Mucosa of stomach (tissue), 1 donor: ENCODE measurements around the gene TP53I13.

ENCODE experiments used
- H3K27me3 ChIP-seq: one replicate; pipeline ENCODE4 v1.7.0; 2013; ENCODE audit warnings: mild to moderate bottlenecking, low read length; ENCODE audit not compliant: control insufficient read depth, insufficient read depth
- H3K36me3 ChIP-seq: one replicate; pipeline ENCODE4 v1.7.0; 2013; ENCODE audit warnings: low read length; ENCODE audit not compliant: control insufficient read depth, insufficient read depth
- H3K4me1 ChIP-seq: one replicate; pipeline ENCODE4 v1.7.0; 2013; ENCODE audit warnings: mild to moderate bottlenecking, low read length; ENCODE audit not compliant: control insufficient read depth, insufficient read depth
- H3K4me3 ChIP-seq: one replicate; pipeline ENCODE4 v1.7.0; 2013; ENCODE audit warnings: low read length
- H3K9ac ChIP-seq: one replicate; pipeline ENCODE4 v1.7.0; 2013; ENCODE audit warnings: mild to moderate bottlenecking, low read length, moderate library complexity
- H3K9me3 ChIP-seq: one replicate; pipeline ENCODE4 v1.7.0; 2013; ENCODE audit warnings: mild to moderate bottlenecking, low read length, moderate library complexity; ENCODE audit not compliant: control insufficient read depth
- donor health status: Pancreatic carcinoma.

Gene TP53I13

DNA sequence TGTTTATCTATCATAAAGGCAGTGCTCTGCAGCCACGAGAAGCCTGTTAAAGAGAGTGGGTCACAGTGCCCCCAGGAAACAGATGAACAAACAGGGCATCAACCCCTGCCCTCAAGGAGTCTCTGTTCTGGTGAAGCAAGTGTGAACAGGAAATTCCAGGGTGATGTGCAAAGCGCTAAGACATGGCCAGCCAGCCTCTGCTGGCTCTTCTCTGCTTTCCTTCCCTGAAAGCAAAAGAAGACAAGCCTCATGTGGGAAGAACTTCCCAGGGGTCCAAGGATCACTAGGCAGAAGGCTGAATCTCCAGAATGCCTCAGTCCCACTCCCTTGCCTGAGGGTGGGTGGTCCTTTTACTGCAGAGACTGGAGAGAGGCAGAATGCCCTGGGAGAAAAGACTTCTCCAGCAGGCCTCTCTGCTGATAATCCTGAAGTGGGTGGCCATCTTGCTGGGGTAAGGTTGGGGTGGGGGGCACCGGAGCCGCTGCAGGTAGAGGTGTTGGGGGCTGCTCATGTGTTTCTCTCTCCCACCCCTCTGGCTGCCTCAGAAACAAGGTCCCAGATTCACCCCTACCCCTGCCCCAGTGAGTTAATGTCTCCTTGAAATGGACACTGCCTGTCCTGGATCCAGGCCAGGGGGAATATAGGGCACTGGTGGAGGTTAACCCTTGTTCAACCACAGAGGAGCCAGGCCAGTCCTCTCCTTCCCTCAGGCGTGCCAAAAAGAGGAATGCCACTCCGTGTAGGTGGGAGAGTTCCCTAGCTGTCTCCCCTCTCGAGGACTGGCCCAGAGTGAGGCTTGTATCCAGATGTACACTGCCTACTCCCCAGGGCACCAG lies 26.8 kb downstream of the TP53I13 start:
- H3K4me3 ChIP-seq, result no peak overlapping the region
- H3K9ac ChIP-seq, result no peak overlapping the region
- no peaks in the 10 kb centered on the region for H3K36me3 ChIP-seq
- H3K4me1 ChIP-seq, result peaks cover 31% of the 10 kb centered on the region
- H3K27me3 ChIP-seq, result no peaks in the 10 kb centered on the region
- no peaks in the 10 kb centered on the region for H3K9me3 ChIP-seq

- H3K4me1 ChIP-seq, result peaks cover 23% of the 10 kb centered on the region
- no peaks in the 10 kb centered on the region for H3K9me3 ChIP-seq
- no peaks in the 10 kb centered on the region for H3K27me3 ChIP-seq
- no peak overlapping the region for H3K9ac ChIP-seq
- H3K36me3 ChIP-seq, result no peaks in the 10 kb centered on the region
- H3K4me3 ChIP-seq, result no peak overlapping the region
These were observed 27.7 kb downstream of the TP53I13 start for GRCh38 chr17:29595943-29596774.

DNA sequence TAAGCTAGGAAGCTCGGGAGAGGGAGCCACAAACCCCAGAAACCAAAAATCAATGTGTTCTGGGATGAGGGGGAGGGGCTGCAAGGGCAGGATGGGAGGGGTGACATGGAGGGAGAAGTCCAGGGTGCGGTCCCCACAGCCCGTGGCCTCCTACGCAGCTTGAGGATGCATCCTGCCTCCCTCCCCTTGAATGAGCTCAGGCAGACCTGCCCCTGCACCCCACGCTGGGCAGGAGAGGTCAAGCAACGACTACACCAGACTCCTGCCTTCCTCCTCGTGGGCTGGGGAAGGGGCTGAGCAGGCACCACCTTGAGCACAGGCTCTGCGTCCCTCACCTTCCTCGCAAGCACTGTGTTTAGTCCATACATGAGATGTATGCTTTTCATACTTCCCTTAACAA lies 28.3 kb downstream of the TP53I13 start:
- H3K4me3 ChIP-seq, result no peak overlapping the region
- no peak overlapping the region for H3K9ac ChIP-seq
- no peaks in the 10 kb centered on the region for H3K27me3 ChIP-seq
- H3K9me3 ChIP-seq, result no peaks in the 10 kb centered on the region
- peaks cover 17% of the 10 kb centered on the region for H3K4me1 ChIP-seq
- no peaks in the 10 kb centered on the region for H3K36me3 ChIP-seq

GRCh38 chr17:29597361-29598172 lies 29.1 kb downstream of the TP53I13 start:
- no peaks in the 10 kb centered on the region for H3K9me3 ChIP-seq
- peaks cover 9% of the 10 kb centered on the region for H3K4me1 ChIP-seq
- H3K36me3 ChIP-seq, result no peaks in the 10 kb centered on the region
- no peaks in the 10 kb centered on the region for H3K27me3 ChIP-seq
- no peak overlapping the region for H3K9ac ChIP-seq
- H3K4me3 ChIP-seq, result no peak overlapping the region

DNA sequence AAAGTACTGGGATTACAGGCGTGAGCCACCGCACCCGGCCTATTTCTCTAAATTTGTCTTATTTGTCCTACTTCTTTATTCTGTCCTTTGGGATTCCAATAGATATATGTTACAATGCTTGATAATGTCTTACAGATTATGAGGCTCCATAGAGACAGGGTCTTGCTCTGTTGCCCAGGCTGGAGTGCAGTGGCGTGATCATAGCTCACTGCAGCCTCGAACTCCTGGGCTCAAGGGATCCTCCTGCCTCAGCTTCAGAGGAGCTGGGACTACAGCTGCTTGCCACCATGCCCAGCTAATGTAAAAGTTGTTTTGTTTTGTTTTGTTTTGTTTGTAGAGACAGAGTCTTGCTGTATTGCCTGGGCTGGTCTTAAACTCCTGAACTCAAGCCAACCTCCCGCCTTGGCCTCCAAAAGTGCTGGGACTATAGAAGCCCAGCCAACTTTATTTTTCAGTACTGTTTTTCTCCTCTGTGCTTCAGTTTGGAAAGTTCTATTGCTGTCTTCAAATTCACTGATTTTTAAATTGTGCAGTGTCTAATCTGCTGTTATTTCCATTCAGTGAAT lies 34.7 kb downstream of the TP53I13 start:
- no peak overlapping the region for H3K9ac ChIP-seq
- no peaks in the 10 kb centered on the region for H3K36me3 ChIP-seq
- H3K4me1 ChIP-seq, result no peaks in the 10 kb centered on the region
- H3K27me3 ChIP-seq, result no peaks in the 10 kb centered on the region
- no peaks in the 10 kb centered on the region for H3K9me3 ChIP-seq
- H3K4me3 ChIP-seq, result no peak overlapping the region

- Histone ChIP-seq H3K27me3 (no peaks in the 10 kb centered on the region), H3K9ac (no peak overlapping the region), H3K9me3 (no peaks in the 10 kb centered on the region), H3K36me3 (no peaks in the 10 kb centered on the region), H3K4me3 (no peak overlapping the region), H3K4me1 (no peaks in the 10 kb centered on the region)
These were observed 39.2 kb downstream of the TP53I13 start for GRCh38 chr17:29607557-29608195.

DNA sequence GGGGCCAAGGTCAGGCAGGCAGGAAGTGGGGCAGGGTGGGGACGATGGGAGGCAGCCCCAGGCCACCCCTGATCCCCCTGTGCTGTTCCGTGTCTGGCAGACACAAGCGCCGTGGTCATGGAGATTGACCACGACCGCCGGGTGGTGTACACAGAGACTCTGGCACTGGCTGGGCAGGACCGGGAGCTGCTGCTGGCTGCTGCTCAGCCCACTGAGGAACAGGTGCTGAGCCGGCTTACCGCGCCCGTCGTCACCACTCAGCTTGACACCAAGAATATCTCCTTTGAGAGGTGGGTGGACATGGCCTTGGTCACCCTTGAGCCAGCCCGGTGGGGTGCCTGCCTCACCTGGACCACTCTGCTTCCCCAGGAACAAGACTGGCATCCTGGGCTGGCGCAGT lies 40.5 kb downstream of the TP53I13 start:
- peaks cover 4% of the 10 kb centered on the region for H3K27me3 ChIP-seq
- H3K9ac ChIP-seq, result no peak overlapping the region
- no peaks in the 10 kb centered on the region for H3K36me3 ChIP-seq
- no peaks in the 10 kb centered on the region for H3K9me3 ChIP-seq
- no peak overlapping the region for H3K4me3 ChIP-seq
- H3K4me1 ChIP-seq, result peaks cover 12% of the 10 kb centered on the region

DNA sequence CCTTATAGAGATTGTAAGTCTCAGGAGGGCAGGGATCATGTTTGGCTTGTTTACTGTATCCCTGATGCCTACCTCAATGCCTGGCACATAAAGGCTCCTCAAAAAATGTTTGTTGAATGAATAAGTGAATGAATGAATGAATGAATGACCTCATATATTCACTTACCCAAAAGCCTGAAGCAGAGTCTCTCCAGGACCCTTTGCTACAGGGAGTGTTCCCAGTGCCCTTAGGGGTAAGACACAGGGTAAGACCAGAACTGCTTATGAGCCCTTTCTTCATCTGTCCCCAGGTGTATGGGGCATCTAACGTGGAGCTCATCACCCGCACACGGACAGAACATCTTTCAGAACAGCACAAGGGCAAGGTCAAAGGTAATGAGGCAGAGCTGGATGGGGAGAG lies 41.9 kb downstream of the TP53I13 start:
- H3K9me3 ChIP-seq, result no peaks in the 10 kb centered on the region
- H3K9ac ChIP-seq, result no peak overlapping the region
- peaks cover 26% of the 10 kb centered on the region for H3K4me1 ChIP-seq
- no peak overlapping the region for H3K4me3 ChIP-seq
- no peaks in the 10 kb centered on the region for H3K36me3 ChIP-seq
- H3K27me3 ChIP-seq, result peaks cover 18% of the 10 kb centered on the region

DNA sequence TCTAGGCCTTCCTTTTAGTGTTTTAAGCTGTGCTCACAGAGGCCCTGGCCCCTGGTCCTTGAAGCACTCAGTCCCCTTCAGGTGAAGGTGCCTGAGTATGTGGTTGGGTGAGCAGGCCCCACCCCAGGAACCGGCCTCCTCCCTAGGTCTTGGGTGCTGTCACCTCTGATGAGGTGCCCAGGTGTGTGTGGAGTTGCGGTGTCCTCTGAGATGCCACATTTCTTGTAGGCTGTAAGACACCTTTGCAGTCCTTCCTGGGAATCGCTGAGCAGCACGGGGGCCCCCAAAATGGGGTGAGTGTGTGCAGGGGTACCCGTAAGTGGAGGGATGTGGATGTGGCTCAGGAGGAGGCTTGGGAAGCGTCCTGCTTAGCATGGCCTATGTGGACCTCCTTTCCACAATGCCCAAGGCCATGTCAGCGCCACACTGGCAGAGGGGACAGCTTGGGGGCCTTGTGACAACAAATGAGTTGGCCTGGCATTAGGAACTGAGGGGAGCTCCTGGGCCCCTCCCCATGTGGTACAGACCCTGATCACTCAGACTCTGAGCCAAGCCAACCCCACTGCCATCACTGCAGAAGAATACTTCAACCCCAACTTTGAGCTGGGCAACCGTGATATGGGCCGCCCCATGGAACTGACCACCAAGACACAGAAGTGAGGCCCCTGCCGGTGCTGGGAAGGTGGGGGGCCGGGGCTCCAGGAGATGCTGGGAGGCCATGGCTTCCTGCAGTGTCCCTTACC lies 43.0 kb downstream of the TP53I13 start:
- no peaks in the 10 kb centered on the region for H3K36me3 ChIP-seq
- peaks cover 28% of the 10 kb centered on the region for H3K27me3 ChIP-seq
- peaks cover 37% of the 10 kb centered on the region for H3K4me1 ChIP-seq
- no peak overlapping the region for H3K9ac ChIP-seq
- no peaks in the 10 kb centered on the region for H3K9me3 ChIP-seq
- no peak overlapping the region for H3K4me3 ChIP-seq

DNA sequence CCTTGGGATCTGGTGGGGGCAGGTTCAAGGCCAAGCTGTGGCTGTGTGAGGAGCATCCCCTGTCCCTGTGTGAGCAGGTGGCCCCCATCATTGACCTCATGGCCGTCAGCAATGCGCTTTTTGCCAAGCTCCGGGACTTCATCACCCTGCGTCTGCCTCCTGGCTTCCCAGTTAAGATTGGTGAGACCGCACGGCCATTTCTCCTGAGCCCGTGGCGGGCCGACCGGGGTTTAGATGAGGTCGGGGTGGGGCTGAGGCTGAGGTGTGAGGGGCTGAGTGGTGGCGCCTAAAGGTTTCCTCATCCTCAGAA lies 43.5 kb downstream of the TP53I13 start:
- peaks cover 42% of the 10 kb centered on the region for H3K4me1 ChIP-seq
- H3K27me3 ChIP-seq, result peaks cover 34% of the 10 kb centered on the region
- no peak overlapping the region for H3K9ac ChIP-seq
- no peak overlapping the region for H3K4me3 ChIP-seq
- H3K9me3 ChIP-seq, result no peaks in the 10 kb centered on the region
- H3K36me3 ChIP-seq, result no peaks in the 10 kb centered on the region
